Thoracic aorta (tissue), 2 donors: Measurements from ENCODE around the gene PSEN2. TPM values are rescaled to one million over a fixed set of nuclear protein-coding genes. Genes with fewer than 3 reads are reported as not detected.

Experiments
- ATAC-seq: fragments of 150-250 bp; one replicate; pipeline ENCODE4 v1.8.0; 2017; ENCODE audit warnings: low read depth; ENCODE audit not compliant: insufficient number of reproducible peaks, low FRiP score
- DNase-seq: peaks from one replicate; pipeline ENCODE4 v3.0.0-alpha.2; 2020; ENCODE audit warnings: low spot score
- H3K27ac ChIP-seq, 2 donors: fragments of 200-600 bp; sonication (generic); 1 replicate in 1 of 2; 2 replicates in 1 of 2; pipeline ENCODE4 v1.5.1; 2016; ENCODE audit warnings: mild to moderate bottlenecking in 2 of 2, moderate library complexity in 2 of 2
- H3K27me3 ChIP-seq: fragments of 200-600 bp; sonication (generic); replicated peaks from 2 replicates; pipeline ENCODE4 v1.6.0; 2016; ENCODE audit warnings: mild to moderate bottlenecking; ENCODE audit not compliant: insufficient read depth
- H3K36me3 ChIP-seq: fragments of 200-600 bp; sonication (generic); one replicate; pipeline ENCODE4 v1.5.1; 2016
- H3K4me1 ChIP-seq, 2 donors: fragments of 200-600 bp; sonication (generic); 1 replicate in 1 of 2; 2 replicates in 1 of 2; pipeline versions ENCODE4 v1.5.1 to v1.6.0; 2016; ENCODE audit warnings: low read depth in 2 of 2, mild to moderate bottlenecking in 1 of 2; ENCODE audit not compliant: control insufficient read depth in 1 of 2
- H3K4me3 ChIP-seq: fragments of 200-600 bp; sonication (generic); 2 replicates; pipeline ENCODE4 v1.5.1; 2016; ENCODE audit warnings: mild to moderate bottlenecking
- H3K9me3 ChIP-seq: fragments of 200-600 bp; sonication (generic); 2 replicates; pipeline ENCODE4 v1.5.1; 2016
- total RNA-seq, 2 donors: library from RNA; depleted of rRNA; stranded (reverse); fragments of >200 nt; gene quantifications; one replicate each; pipeline versions ENCODE4 v1.1.0 to v1.2.3, GENCODE V29; 2016
- TF ChIP-seq, protein P1 (sequence below): fragments of 200-600 bp; sonication (generic); IDR thresholded peaks from one replicate; pipeline ENCODE4 v1.5.1; 2019; ENCODE audit warnings: antibody characterized with exemption

The PSEN2 gene
- total RNA-seq, 2 donors from 2014 or later: 22.2 to 52.1 TPM

DNA sequence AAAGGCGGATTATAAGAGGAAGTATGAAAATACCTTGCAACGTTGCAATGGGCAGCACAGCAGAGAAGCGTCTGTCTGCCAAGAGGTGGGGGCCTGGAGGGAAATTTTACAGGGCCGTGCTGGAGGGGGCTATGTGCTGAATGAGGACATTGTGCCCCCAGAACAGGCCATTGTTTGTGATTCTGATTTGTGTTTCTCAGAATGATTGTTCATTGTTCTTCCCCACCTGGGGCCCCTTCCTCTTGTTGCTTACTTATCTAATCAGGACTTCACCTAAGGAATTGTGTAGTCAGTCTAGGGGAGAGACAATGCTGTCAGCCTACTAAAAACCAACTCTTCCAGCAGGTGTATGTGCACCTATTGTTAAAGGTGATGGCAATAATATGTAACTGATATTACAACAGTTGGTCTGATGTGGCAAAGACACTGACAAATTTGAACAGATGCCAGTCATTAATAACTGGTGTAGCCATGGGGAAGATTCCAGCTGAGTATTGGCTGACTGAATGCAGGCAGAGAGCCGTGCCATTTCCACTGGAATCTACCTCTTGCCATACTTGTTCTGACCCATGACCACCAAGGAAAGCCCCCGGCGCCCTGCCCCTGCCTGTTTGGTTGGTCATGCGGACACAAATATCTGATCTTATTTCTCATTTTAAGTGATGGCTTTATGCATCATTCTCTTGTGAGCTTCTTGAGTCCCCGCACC is 45.2 kb upstream of the PSEN2 start:
- TF ChIP-seq, protein P1, sequence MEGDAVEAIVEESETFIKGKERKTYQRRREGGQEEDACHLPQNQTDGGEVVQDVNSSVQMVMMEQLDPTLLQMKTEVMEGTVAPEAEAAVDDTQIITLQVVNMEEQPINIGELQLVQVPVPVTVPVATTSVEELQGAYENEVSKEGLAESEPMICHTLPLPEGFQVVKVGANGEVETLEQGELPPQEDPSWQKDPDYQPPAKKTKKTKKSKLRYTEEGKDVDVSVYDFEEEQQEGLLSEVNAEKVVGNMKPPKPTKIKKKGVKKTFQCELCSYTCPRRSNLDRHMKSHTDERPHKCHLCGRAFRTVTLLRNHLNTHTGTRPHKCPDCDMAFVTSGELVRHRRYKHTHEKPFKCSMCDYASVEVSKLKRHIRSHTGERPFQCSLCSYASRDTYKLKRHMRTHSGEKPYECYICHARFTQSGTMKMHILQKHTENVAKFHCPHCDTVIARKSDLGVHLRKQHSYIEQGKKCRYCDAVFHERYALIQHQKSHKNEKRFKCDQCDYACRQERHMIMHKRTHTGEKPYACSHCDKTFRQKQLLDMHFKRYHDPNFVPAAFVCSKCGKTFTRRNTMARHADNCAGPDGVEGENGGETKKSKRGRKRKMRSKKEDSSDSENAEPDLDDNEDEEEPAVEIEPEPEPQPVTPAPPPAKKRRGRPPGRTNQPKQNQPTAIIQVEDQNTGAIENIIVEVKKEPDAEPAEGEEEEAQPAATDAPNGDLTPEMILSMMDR: no peak
- H3K4me3 ChIP-seq: no peak overlapping the region
- peaks cover 7 to 23% of the 10 kb centered on the region in 2 donors for H3K4me1 ChIP-seq
- H3K27me3 ChIP-seq: no peaks in the 10 kb centered on the region
- DNase-seq: no peak
- H3K36me3 ChIP-seq: no peaks in the 10 kb centered on the region
- no peaks in the 10 kb centered on the region for H3K9me3 ChIP-seq
- no peak for ATAC-seq
- H3K27ac ChIP-seq: no peak overlapping the region

DNA sequence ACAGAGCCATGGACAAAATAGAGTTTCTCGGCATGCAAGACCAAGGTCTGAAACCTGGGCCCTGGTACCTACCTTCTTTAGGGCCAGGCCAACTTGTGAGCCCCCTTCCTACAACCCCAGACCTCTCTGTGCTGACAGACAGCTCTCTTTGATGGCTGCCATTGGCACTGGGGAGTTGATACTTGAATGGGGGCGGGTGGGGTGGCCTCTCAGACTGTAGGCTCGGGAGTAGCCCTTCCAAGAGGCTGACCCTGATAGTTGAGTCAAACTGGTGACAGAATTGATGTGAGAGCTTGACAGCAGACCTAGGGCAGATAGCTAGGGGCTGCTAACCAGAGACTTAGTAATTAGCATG is 44.7 kb upstream of the PSEN2 start:
- H3K27ac ChIP-seq: no peak overlapping the region
- DNase-seq: no peak
- peaks cover 7 to 23% of the 10 kb centered on the region in 2 donors for H3K4me1 ChIP-seq
- ATAC-seq: no peak
- H3K4me3 ChIP-seq: no peak overlapping the region
- H3K9me3 ChIP-seq: no peaks in the 10 kb centered on the region
- no peaks in the 10 kb centered on the region for H3K27me3 ChIP-seq
- TF ChIP-seq, protein P1: no peak
- H3K36me3 ChIP-seq: no peaks in the 10 kb centered on the region

DNA sequence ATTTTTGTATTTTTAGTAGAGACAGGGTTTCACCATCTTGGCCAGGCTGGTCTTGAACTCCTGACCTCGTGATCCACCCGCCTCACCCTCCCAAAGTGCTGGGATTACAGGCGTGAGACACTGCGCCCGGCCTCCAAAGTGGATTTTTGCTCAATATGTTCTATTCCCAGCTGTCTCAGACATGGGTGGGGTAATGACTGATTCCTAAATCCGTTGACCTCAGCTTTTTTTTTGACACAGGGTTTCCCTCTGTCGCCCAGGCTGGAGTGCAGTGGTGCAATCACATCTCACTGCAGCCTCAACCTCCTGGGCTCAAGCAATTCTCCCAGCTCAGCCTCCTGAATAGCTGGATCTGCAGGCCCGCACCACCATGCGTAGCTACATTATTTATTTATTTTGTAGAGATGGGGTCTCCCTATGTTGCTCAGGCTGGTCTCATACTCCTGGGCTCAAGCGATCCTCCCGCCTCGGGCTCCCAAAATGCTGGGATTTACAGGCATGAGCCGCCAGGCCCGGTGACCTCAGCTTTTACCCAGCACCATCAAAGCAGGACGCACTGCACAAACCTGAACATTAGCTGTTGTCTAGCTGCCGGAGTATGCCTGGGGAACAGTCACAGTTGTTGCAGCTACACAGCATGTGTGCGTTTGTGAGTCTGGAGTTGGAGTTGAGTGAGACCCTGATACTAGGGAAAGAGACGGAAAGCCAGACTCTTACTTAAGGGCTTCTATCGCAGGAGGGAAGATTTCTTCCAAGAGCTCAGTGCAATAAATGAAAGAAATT is 43.7 kb upstream of the PSEN2 start:
- Histone ChIP-seq H3K27ac (peak overlapping the region in 1 of 2 donors; percentile 69), H3K36me3 (no peaks in the 10 kb centered on the region), H3K4me1 (peaks cover 4 to 15% of the 10 kb centered on the region in 2 donors), H3K4me3 (no peak overlapping the region), H3K9me3 (no peaks in the 10 kb centered on the region), H3K27me3 (no peaks in the 10 kb centered on the region)
- no peak for ATAC-seq
- TF ChIP-seq, protein P1: no peak
- no peak for DNase-seq

DNA sequence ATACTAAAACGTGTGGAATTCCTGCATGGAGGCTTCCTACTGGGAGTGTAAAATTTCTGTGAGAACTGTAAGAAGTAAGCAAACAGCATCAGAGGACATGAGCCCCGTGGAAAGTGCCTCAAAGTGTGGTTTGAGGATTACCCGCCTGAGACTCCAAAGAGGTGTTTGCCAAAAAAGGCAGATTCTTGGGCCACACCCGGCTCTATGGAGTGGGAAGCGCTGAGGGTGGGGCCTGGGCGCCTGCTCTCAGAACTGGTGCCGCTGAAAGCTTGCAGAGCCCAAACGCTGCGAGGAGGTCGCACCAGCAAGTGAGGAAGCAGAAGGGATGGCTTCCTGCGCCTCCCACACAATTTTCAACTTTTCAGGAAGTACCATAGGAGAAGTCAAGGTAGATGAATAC is 43.0 kb upstream of the PSEN2 start:
- Histone ChIP-seq H3K4me3 (peak overlapping the region; percentile 53), H3K27ac (peak overlapping the region; percentile 69 to 73)
- TF ChIP-seq, protein P1: no peak

DNA sequence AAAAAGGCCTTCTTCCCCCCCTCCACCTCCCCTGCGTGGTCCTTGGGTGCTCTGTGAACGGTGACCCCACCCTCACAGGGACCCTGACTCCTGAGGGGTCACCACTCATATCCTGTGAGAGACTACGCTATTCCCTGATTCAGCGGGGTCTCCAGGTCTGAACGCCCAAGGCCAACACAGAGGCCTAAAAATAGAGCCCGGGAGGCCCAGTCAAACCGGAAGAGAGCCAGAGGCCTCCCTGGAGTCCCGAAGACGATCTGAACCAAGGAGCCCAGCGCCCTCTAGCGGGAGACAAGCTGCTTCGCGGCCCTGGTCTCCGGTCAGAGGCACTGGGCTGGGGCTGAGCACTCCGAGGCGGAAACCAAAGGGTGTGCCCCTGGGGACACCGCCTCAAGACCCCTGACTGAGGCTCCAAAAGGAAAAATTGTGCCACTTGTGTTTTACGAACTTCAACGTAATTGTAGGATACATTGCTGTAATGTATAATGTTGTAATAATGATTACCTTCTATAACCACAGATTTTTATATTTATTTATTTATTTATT is 42.4 kb upstream of the PSEN2 start:
- H3K27me3 ChIP-seq: no peaks in the 10 kb centered on the region
- H3K36me3 ChIP-seq: no peaks in the 10 kb centered on the region

More for the DNA sequence above, 43.0 kb upstream of the PSEN2 start:
- no peak for DNase-seq
- Histone ChIP-seq H3K4me1 (peaks cover 3 to 11% of the 10 kb centered on the region in 2 donors), H3K27me3 (no peaks in the 10 kb centered on the region), H3K36me3 (no peaks in the 10 kb centered on the region), H3K9me3 (no peaks in the 10 kb centered on the region)
- ATAC-seq: peak; percentile 29

More for the DNA sequence above, 42.4 kb upstream of the PSEN2 start:
- Histone ChIP-seq H3K9me3 (no peaks in the 10 kb centered on the region), H3K4me1 (peaks cover 3 to 11% of the 10 kb centered on the region in 2 donors), H3K4me3 (peak overlapping the region; percentile 53), H3K27ac (peak overlapping the region; percentile 69 to 73)
- ATAC-seq (peak; percentile 92), DNase-seq (peak; percentile 88)
- TF ChIP-seq, protein P1: peak; percentile 94
